ENCODE results near the gene FLT4. TPM values are rescaled to one million over a fixed set of nuclear protein-coding genes. Genes with fewer than 3 reads are reported as not detected.

The FLT4 gene
- total and polyA plus RNA-seq, 2 experiments from 2014 or later: 3.4 to 13.8 TPM

GRCh38 chr5:180623844-180624243 lies 25.6 kb downstream of the FLT4 start:
- Histone ChIP-seq H3K79me2 (replicated peaks; ENCODE audit: insufficient read depth) (no peaks in the 10 kb centered on the region), H2AFZ (no peak overlapping the region), H3F3A (replicated peaks; ENCODE audit: low read depth) (no peaks in the 10 kb centered on the region), H3K4me2 (no peak overlapping the region), H3K27ac (ENCODE audit: low read depth) (no peak overlapping the region), H3K27me3 (ENCODE audit: insufficient read depth) (no peaks in the 10 kb centered on the region), H3K4me3 (no peak overlapping the region), H4K20me1 (replicated peaks; ENCODE audit: insufficient read depth) (no peaks in the 10 kb centered on the region), H3K36me3 (ENCODE audit: insufficient read depth) (no peaks in the 10 kb centered on the region), H3K4me1 (ENCODE audit: insufficient read depth) (no peaks in the 10 kb centered on the region), H3K9me2 (ENCODE audit: insufficient read depth) (no peaks in the 10 kb centered on the region)
- Mint-ChIP-seq H3K4me1 (peaks cover 2% of the 10 kb centered on the region; the same call in 1 of the 3 replicates), H3K4me3 (no peak overlapping the region), H3K36me3 (ENCODE audit: low read depth) (no peaks in the 10 kb centered on the region), H3K27ac (peak overlapping the region; percentile 81; the same call in 1 of the 2 replicates), H3K27me3 (ENCODE audit: insufficient read depth, low read depth, poor library complexity) (peaks cover 4% of the 10 kb centered on the region), H3K9me3 (no peaks in the 10 kb centered on the region; the same call in 2 of the 3 replicates)
- TF ChIP-seq JUNB (IDR thresholded peaks at IDR 0.05; ENCODE audit: unreplicated experiment): no peak
- ATAC-seq (no peak), DNase-seq (ENCODE audit: low spot score) (no peak)

GRCh38 chr5:180623411-180623834 lies 26.0 kb downstream of the FLT4 start:
- H3K36me3 Mint-ChIP-seq (ENCODE audit: low read depth): no peaks in the 10 kb centered on the region
- Histone ChIP-seq H4K20me1 (replicated peaks; ENCODE audit: insufficient read depth) (no peaks in the 10 kb centered on the region), H3K79me2 (replicated peaks; ENCODE audit: insufficient read depth) (no peaks in the 10 kb centered on the region), H3K36me3 (ENCODE audit: insufficient read depth) (no peaks in the 10 kb centered on the region), H3K27ac (ENCODE audit: low read depth) (no peak overlapping the region), H3K4me2 (no peak overlapping the region), H3K27me3 (ENCODE audit: insufficient read depth) (peaks cover 4% of the 10 kb centered on the region; the same call in 1 of the 2 replicates), H3K4me1 (ENCODE audit: insufficient read depth) (no peaks in the 10 kb centered on the region), H3K9me2 (ENCODE audit: insufficient read depth) (no peaks in the 10 kb centered on the region), H2AFZ (no peak overlapping the region), H3F3A (replicated peaks; ENCODE audit: low read depth) (no peaks in the 10 kb centered on the region), H3K4me3 (no peak overlapping the region)
- no peaks in the 10 kb centered on the region; the same call in 2 of the 3 replicates for H3K9me3 Mint-ChIP-seq
- no peak for ATAC-seq
- DNase-seq (ENCODE audit: low spot score): no peak
- no peak overlapping the region for H3K27ac Mint-ChIP-seq
- H3K4me1 Mint-ChIP-seq: peaks cover 3% of the 10 kb centered on the region; the same call in 2 of the 3 replicates
- no peak overlapping the region for H3K4me3 Mint-ChIP-seq
- peaks cover 6% of the 10 kb centered on the region for H3K27me3 Mint-ChIP-seq (ENCODE audit: insufficient read depth, low read depth, poor library complexity)
- no peak for TF ChIP-seq ZNF462 (CRISPR knock-in tag; IDR thresholded peaks at IDR 0.05)
- no peak for TF ChIP-seq ZNF114 (CRISPR knock-in tag; IDR thresholded peaks at IDR 0.05)
- no peak for TF ChIP-seq CREB1 (CRISPR knock-in tag; IDR thresholded peaks at IDR 0.05; ENCODE audit: low read depth)
- no peak for TF ChIP-seq ETS1 (IDR thresholded peaks at IDR 0.05)
- no peak for TF ChIP-seq POLR2AphosphoS5 (IDR thresholded peaks at IDR 0.05; ENCODE audit: low read depth)
- TF ChIP-seq ZNF331 (CRISPR knock-in tag; IDR thresholded peaks at IDR 0.05; ENCODE audit: low read depth): no peak
- no peak for TF ChIP-seq EZH2 (IDR thresholded peaks at IDR 0.05; ENCODE audit: low read depth, unreplicated experiment)
- no peak for TF ChIP-seq STAT1 (IDR thresholded peaks at IDR 0.05; ENCODE audit: unreplicated experiment)
- no peak for TF ChIP-seq CTCF (conservative IDR thresholded peaks at IDR 0.05; ENCODE audit: low read depth in 2 of 2)
